NT2/D1 (cell line): ENCODE measurements around the gene LTF.
"Not testable (repeated sequence)": the region's sequence is repeated elsewhere in the genome, so short reads cannot be mapped to it uniquely, and the experiment has no call there.

Experiments used
- SUZ12 ChIP-seq: IDR thresholded peaks from 2 replicates; pipeline ENCODE4 v1.6.1; 2011; ENCODE audit not compliant: insufficient read length, insufficient read depth; ENCODE audit errors: extremely low read depth
- YY1 ChIP-seq: IDR thresholded peaks from 2 replicates; pipeline ENCODE4 v1.6.1; 2011; ENCODE audit not compliant: insufficient read length, insufficient read depth
- ZNF274 ChIP-seq: IDR thresholded peaks from 2 replicates; pipeline ENCODE4 v1.6.1; 2011; ENCODE audit warnings: mild to moderate bottlenecking, low read depth, low read length

- TF ChIP-seq YY1, ZNF274, SUZ12: not testable (repeated sequence)
Observed at GRCh38 chr3:46426476-46426875, 38.2 kb downstream of the LTF start.
